Measurements from ENCODE around the gene ALG9. TPM values are rescaled to one million over a fixed set of nuclear protein-coding genes. Genes with fewer than 3 reads are reported as not detected.

Gene ALG9
- total RNA-seq, 2 donors from 2014 or later = 24.9 to 26.5 TPM

DNA sequence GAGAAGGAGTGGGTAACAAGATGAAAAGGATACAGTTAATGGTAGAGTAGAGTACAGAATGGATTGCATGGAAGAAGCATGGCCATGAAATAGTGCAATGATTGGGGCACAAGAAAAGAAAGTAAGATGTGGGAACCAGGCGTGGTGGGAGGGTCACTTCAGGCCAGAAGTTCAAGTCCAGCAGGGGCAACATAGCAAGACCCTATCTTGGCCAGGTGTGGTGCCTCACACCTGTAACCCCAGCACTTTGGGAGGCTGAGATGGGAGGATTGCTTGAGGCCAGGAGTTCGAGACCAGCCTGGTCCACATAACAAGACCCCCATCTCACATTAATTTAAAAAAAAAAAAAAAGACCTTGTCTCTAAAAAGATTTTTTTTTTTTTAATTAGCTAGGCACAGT lies 45.9 kb upstream of the ALG9 start:
- Histone ChIP-seq H3K4me1 (replicated peaks) (peaks cover 12% of the 10 kb centered on the region), H3K9me3 (no peaks in the 10 kb centered on the region), H3K36me3 (no peaks in the 10 kb centered on the region), H3K4me3 (no peak overlapping the region), H3K27ac (peak overlapping the region; percentile 91 to 93), H3K27me3 (replicated peaks; ENCODE audit: insufficient read depth) (no peaks in the 10 kb centered on the region)
- WGBS = 96% methylated on average over 2 of the region's 2 CpGs
- intact Hi-C loops (cut with DNase I) = no loop called here
- no peak for TF ChIP-seq POLR2AphosphoS5 (IDR thresholded peaks at IDR 0.05)
- no peak for TF ChIP-seq POLR2A (IDR thresholded peaks at IDR 0.05)
- TF ChIP-seq, protein P1, sequence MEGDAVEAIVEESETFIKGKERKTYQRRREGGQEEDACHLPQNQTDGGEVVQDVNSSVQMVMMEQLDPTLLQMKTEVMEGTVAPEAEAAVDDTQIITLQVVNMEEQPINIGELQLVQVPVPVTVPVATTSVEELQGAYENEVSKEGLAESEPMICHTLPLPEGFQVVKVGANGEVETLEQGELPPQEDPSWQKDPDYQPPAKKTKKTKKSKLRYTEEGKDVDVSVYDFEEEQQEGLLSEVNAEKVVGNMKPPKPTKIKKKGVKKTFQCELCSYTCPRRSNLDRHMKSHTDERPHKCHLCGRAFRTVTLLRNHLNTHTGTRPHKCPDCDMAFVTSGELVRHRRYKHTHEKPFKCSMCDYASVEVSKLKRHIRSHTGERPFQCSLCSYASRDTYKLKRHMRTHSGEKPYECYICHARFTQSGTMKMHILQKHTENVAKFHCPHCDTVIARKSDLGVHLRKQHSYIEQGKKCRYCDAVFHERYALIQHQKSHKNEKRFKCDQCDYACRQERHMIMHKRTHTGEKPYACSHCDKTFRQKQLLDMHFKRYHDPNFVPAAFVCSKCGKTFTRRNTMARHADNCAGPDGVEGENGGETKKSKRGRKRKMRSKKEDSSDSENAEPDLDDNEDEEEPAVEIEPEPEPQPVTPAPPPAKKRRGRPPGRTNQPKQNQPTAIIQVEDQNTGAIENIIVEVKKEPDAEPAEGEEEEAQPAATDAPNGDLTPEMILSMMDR (IDR thresholded peaks at IDR 0.05) = no peak
- no peak for DNase-seq (ENCODE audit: low spot score)

DNA sequence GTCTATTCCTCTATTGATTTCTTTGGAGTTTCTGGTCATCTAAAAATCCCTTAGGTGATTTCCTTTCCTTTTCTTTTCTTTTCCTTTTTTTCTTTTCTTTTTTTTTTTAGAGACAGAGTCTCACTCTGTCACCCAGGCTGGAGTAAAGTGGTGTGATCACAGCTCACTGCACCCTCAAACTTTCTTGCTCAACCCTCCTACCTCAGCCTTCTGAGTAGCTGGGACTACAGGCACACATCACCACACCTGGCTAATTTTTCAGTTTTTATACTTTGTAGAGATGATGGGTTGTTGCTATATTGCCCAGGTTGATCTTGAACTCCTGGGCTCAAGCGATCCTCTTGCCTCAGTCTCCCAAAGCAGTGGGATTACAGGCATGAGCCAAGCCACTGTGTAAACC lies 45.4 kb upstream of the ALG9 start:
- DNase-seq (ENCODE audit: low spot score) = no peak
- WGBS = 100% methylated on average over 1 of the region's 1 CpG
- peaks cover 15% of the 10 kb centered on the region for H3K4me1 ChIP-seq (replicated peaks)
- TF ChIP-seq, protein P1 (IDR thresholded peaks at IDR 0.05) = no peak
- TF ChIP-seq POLR2A (IDR thresholded peaks at IDR 0.05) = no peak
- TF ChIP-seq POLR2AphosphoS5 (IDR thresholded peaks at IDR 0.05) = no peak
- no peak overlapping the region for H3K4me3 ChIP-seq
- H3K27me3 ChIP-seq (replicated peaks; ENCODE audit: insufficient read depth) = no peaks in the 10 kb centered on the region
- H3K9me3 ChIP-seq = no peaks in the 10 kb centered on the region
- H3K27ac ChIP-seq = peak overlapping the region in 1 of 2 donors; percentile 93
- intact Hi-C loops (cut with DNase I) = no loop called here
- no peaks in the 10 kb centered on the region for H3K36me3 ChIP-seq

DNA sequence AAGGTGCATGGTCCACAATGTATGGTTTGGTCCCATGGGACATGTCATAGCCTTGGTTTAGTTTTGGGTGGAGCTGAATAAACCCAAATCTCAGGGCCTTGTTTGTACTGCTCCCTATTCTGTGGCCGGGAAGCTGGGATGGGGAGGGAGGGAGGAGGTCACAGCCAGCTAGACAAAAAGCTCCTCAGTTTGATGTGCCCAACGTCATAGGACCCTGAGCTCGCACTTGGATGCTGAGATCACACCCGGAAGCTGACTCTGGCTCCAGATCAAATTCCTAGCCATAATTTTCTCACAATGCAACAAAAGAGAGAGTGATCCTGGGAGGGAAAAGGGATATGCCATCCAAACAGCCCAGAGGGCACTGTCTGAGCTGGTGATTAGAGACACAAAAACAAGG lies 42.6 kb upstream of the ALG9 start:
- no peak for DNase-seq (ENCODE audit: low spot score)
- 13% methylated on average over 4 of the region's 4 CpGs for WGBS
- H3K4me3 ChIP-seq = peak overlapping the region in 1 of 2 donors; percentile 33
- TF ChIP-seq, protein P1 (IDR thresholded peaks at IDR 0.05) = no peak
- TF ChIP-seq POLR2AphosphoS5 (IDR thresholded peaks at IDR 0.05) = peak; percentile 68
- no peak for TF ChIP-seq POLR2A (IDR thresholded peaks at IDR 0.05)
- intact Hi-C loops (cut with DNase I) = loop anchor here (2.0 kb wide), 1 partner anchor 65 kb away; no protein-coding TSS in a partner anchor
- no peaks in the 10 kb centered on the region for H3K27me3 ChIP-seq (replicated peaks; ENCODE audit: insufficient read depth)
- H3K36me3 ChIP-seq = no peaks in the 10 kb centered on the region
- H3K9me3 ChIP-seq = no peaks in the 10 kb centered on the region
- peaks cover 15% of the 10 kb centered on the region for H3K4me1 ChIP-seq (replicated peaks)
- peak overlapping the region; percentile 92 to 95 for H3K27ac ChIP-seq

DNA sequence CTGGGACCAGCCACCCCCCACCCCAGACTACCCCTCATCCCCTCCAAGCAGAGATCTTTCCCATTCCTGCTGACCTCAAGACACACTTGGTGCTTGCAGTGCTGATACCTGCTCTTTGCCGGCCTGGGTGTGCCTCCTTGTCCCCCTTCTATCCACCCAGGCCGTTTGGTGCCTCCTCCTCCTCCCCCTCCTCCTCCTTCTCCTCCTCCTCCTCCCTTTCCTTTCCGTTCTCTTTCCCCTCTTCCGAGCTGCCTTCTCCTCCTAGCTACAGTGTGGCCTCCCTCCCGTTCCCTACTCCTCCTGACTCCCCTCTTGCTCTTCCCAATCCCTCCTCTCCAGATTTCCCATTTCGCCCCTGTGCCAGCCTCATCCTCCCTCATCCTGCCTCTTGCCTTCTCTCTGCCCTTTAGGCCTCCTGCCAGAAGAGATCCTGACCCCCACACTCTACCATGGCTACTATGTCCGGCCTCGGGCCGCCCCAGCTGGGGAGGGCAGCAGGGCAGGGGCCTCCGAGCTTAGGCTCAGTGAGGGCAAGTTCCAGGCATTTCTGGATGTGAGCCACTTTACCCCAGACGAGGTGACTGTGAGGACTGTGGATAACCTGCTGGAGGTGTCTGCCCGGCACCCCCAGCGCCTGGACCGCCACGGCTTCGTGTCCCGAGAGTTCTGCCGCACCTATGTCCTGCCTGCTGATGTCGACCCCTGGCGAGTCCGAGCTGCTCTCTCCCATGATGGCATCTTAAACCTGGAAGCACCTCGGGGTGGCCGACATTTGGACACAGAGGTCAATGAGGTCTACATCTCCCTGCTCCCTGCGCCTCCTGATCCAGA lies 41.9 kb upstream of the ALG9 start:
- Histone ChIP-seq H3K27ac (peak overlapping the region; percentile 92 to 95), H3K36me3 (no peaks in the 10 kb centered on the region), H3K4me3 (peak overlapping the region; percentile 31 to 33), H3K27me3 (replicated peaks; ENCODE audit: insufficient read depth) (no peaks in the 10 kb centered on the region), H3K4me1 (replicated peaks) (peaks cover 15% of the 10 kb centered on the region), H3K9me3 (no peaks in the 10 kb centered on the region)
- TF ChIP-seq POLR2A (IDR thresholded peaks at IDR 0.05) = no peak
- TF ChIP-seq, protein P1 (IDR thresholded peaks at IDR 0.05) = no peak
- TF ChIP-seq POLR2AphosphoS5 (IDR thresholded peaks at IDR 0.05) = no peak
- 56% methylated on average over 24 of the region's 24 CpGs for WGBS
- intact Hi-C loops (cut with DNase I) = loop anchor here (2.0 kb wide), 1 partner anchor 66 kb away; no protein-coding TSS in a partner anchor
- no peak for DNase-seq (ENCODE audit: low spot score)
